Measurements from ENCODE around the gene GTF3A.

DNA sequence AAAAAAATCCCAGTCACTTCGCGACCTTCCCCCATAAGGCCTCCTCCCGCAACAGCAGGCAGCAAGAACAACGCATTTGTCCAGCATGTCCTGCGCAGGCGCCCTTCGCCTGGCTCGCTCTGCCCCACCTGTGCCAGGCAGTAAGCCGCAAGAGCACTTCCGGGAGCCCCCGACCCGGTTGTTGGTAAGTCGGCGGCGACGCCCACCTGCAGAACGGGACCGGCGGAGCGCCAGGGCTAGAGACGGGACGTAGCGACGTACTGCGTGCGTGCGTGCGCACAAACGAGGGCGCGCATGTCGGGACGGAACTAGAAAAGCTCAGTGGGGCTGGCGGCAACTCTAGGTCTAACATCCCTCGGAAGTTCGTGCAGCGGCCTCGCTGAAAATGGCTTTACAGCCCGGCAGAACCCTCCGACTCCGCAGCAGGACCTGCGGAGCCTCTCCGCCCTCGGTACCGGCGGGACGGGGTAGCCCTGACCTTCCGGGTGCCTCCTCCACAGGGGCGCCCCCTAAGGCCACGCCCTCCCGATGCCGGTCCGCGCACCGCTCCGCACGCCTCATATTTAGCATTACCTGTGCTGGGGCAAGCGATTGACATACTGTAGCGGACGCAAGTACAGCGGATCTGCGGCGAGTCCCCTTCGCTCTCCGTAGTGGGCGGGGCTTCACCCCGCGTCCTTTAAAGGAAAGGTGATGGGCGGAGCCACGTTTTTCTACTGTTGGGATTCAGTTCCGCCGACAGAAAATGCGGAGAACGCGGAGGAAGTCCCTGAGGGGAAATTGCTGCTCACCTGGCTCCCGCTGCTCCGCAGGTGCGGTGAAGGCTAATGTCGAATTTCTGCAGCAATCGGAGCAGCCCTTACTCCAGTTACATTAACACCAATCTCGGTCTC lies 25.8 kb downstream of the GTF3A start, which contains the start of gene MTIF3:
- TF ChIP-seq EP300 (IDR thresholded peaks at IDR 0.05) (peak; percentile 31 to 87), POLR2A (IDR thresholded peaks at IDR 0.05) (peak; percentile 44 to 49)
- TF ChIP-seq, protein P1, sequence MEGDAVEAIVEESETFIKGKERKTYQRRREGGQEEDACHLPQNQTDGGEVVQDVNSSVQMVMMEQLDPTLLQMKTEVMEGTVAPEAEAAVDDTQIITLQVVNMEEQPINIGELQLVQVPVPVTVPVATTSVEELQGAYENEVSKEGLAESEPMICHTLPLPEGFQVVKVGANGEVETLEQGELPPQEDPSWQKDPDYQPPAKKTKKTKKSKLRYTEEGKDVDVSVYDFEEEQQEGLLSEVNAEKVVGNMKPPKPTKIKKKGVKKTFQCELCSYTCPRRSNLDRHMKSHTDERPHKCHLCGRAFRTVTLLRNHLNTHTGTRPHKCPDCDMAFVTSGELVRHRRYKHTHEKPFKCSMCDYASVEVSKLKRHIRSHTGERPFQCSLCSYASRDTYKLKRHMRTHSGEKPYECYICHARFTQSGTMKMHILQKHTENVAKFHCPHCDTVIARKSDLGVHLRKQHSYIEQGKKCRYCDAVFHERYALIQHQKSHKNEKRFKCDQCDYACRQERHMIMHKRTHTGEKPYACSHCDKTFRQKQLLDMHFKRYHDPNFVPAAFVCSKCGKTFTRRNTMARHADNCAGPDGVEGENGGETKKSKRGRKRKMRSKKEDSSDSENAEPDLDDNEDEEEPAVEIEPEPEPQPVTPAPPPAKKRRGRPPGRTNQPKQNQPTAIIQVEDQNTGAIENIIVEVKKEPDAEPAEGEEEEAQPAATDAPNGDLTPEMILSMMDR (IDR thresholded peaks at IDR 0.05), result peak in 2 of 5 experiments; percentile 20 to 21

Data from tibial nerve (tissue), 4 donors.